SW 1271 (cell line): ENCODE results near the gene ETFA.

Experiments
- DNase-seq, 2 experiments: peaks; one replicate each; lab custom pipeline; 2025; lab: John Stamatoyannopoulos, UW

The ETFA gene

GRCh38 chr15:76195506-76196268 lies 115.6 kb downstream of the ETFA start:
- no peak for DNase-seq

GRCh38 chr15:76193934-76194333 lies 117.3 kb downstream of the ETFA start:
- no peak for DNase-seq

- DNase-seq = no peak
Observed at GRCh38 chr15:76192715-76193114, 118.6 kb downstream of the ETFA start.

- DNase-seq = no peak
Observed at GRCh38 chr15:76191539-76192244, 119.6 kb downstream of the ETFA start.

GRCh38 chr15:76190751-76191538 lies 120.3 kb downstream of the ETFA start:
- DNase-seq = peak in 1 of 2 experiments; percentile 64

GRCh38 chr15:76190070-76190564 lies 121.2 kb downstream of the ETFA start:
- no peak for DNase-seq

- no peak for DNase-seq
Observed at GRCh38 chr15:76189106-76189505, 122.2 kb downstream of the ETFA start.

GRCh38 chr15:76187163-76187562 lies 124.1 kb downstream of the ETFA start:
- DNase-seq = no peak

GRCh38 chr15:76185716-76186115 lies 125.6 kb downstream of the ETFA start:
- DNase-seq = peak in 1 of 2 experiments; percentile 58

GRCh38 chr15:76184650-76185035 lies 126.6 kb downstream of the ETFA start:
- DNase-seq = no peak

- no peak for DNase-seq
Observed at GRCh38 chr15:76183930-76184649, 127.2 kb downstream of the ETFA start.

GRCh38 chr15:76181705-76182107 lies 129.6 kb downstream of the ETFA start:
- no peak for DNase-seq

- DNase-seq = no peak
Observed at GRCh38 chr15:76180321-76180720, 130.9 kb downstream of the ETFA start.

GRCh38 chr15:76179023-76179422 lies 132.2 kb downstream of the ETFA start:
- DNase-seq = no peak

- DNase-seq = no peak
Observed at GRCh38 chr15:76178296-76179000, 132.8 kb downstream of the ETFA start.

GRCh38 chr15:76177491-76178040 lies 133.7 kb downstream of the ETFA start:
- no peak for DNase-seq

GRCh38 chr15:76176487-76177085 lies 134.7 kb downstream of the ETFA start:
- no peak for DNase-seq

- DNase-seq = no peak
Observed at GRCh38 chr15:76176059-76176458, 135.2 kb downstream of the ETFA start.

- DNase-seq = no peak
Observed at GRCh38 chr15:76175442-76175841, 135.8 kb downstream of the ETFA start.

- DNase-seq = no peak
Observed at GRCh38 chr15:76174654-76175053, 136.6 kb downstream of the ETFA start.
